ENCODE data around the gene SYT5. TPM values are rescaled to one million over a fixed set of nuclear protein-coding genes. Genes with fewer than 3 reads are reported as not detected.

The SYT5 gene
- total RNA-seq, 2 experiments from 2014 or later = 0.84 TPM; not detected in 1

- no TSS peak for BruUV-seq (replicated peaks)
- no peak overlapping the region for H3K27ac ChIP-seq (ENCODE audit: low read depth, low read length, poor library complexity, severe bottlenecking)
- H4K20me1 ChIP-seq (ENCODE audit: insufficient read depth, low read length) = no peaks in the 10 kb centered on the region
- no peak overlapping the region for H3K4me3 ChIP-seq (ENCODE audit: low read depth, low read length, poor library complexity, severe bottlenecking)
- no peaks in the 10 kb centered on the region for H3K9me3 ChIP-seq (ENCODE audit: low read length)
- CTCF ChIA-PET (ENCODE audit: unreplicated experiment) = interaction anchor here (0.7 kb wide), 1 partner anchor 70 kb away, joined by 10 read pairs; no protein-coding TSS in a partner anchor
- H3K79me2 ChIP-seq (ENCODE audit: insufficient read depth, low read depth, low read length) = no peaks in the 10 kb centered on the region
- no peak for TF ChIP-seq EZH2phosphoT487 (IDR thresholded peaks at IDR 0.05; ENCODE audit: borderline replicate concordance, low read depth, low read length)
- intact Hi-C loops (cut with micrococcal nuclease; ENCODE audit: unreplicated experiment) = no loop called here
- POLR2A ChIA-PET = no interaction called here
- H2AFZ ChIP-seq (ENCODE audit: low read length) = no peak overlapping the region
- no peak for DNase-seq (ENCODE audit: low spot score)
- no peaks in the 10 kb centered on the region for H3K9me2 ChIP-seq (ENCODE audit: insufficient read depth, low read length)
- peaks cover 8% of the 10 kb centered on the region for H3K4me1 ChIP-seq (ENCODE audit: insufficient read depth, low read length, poor library complexity, severe bottlenecking)
- no peak overlapping the region for H3K4me2 ChIP-seq (ENCODE audit: low read length)
- H3K36me3 ChIP-seq (ENCODE audit: insufficient read depth, low read length) = no peaks in the 10 kb centered on the region
Measured at GRCh38 chr19:55158848-55159749, 21.0 kb downstream of the SYT5 start.

DNA sequence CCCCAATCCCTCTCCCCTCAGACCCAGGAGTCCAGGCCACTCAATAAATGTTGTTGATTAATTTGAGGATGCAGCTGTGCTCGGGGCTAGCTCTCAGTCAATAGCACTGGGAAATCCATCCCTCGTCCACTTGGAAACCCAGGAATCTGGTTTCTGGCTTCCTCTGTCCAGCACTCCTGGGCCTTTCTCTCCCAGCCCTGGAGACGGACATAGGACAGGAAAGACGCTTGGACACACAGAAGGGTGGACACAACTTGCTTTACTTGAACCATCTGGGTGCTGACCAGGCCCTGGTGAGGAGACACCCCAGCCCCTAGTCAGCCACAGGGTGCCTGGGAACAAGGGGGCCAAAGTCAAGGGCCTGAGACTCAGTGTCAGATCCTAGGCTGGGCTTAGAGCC is 21.7 kb downstream of the SYT5 start:
- Histone ChIP-seq H2AFZ (ENCODE audit: low read length) (no peak overlapping the region), H3K9me2 (ENCODE audit: insufficient read depth, low read length) (no peaks in the 10 kb centered on the region), H3K36me3 (ENCODE audit: insufficient read depth, low read length) (no peaks in the 10 kb centered on the region), H3K9me3 (ENCODE audit: low read length) (no peaks in the 10 kb centered on the region), H3K4me1 (ENCODE audit: insufficient read depth, low read length, poor library complexity, severe bottlenecking) (peaks cover 14% of the 10 kb centered on the region), H3K79me2 (ENCODE audit: insufficient read depth, low read depth, low read length) (no peaks in the 10 kb centered on the region), H3K4me2 (ENCODE audit: low read length) (no peak overlapping the region), H4K20me1 (ENCODE audit: insufficient read depth, low read length) (no peaks in the 10 kb centered on the region), H3K4me3 (ENCODE audit: low read depth, low read length, poor library complexity, severe bottlenecking) (no peak overlapping the region), H3K27ac (ENCODE audit: low read depth, low read length, poor library complexity, severe bottlenecking) (no peak overlapping the region)
- TF ChIP-seq CTCF (conservative IDR thresholded peaks at IDR 0.05; ENCODE audit: low read length) (no peak), EZH2phosphoT487 (IDR thresholded peaks at IDR 0.05; ENCODE audit: borderline replicate concordance, low read depth, low read length) (no peak)
- CTCF ChIA-PET (ENCODE audit: unreplicated experiment) = no interaction called here
- POLR2A ChIA-PET = no interaction called here
- intact Hi-C loops (cut with micrococcal nuclease; ENCODE audit: unreplicated experiment) = no loop called here
- no peak for DNase-seq (ENCODE audit: low spot score)
- no TSS peak for BruUV-seq (replicated peaks)

DNA sequence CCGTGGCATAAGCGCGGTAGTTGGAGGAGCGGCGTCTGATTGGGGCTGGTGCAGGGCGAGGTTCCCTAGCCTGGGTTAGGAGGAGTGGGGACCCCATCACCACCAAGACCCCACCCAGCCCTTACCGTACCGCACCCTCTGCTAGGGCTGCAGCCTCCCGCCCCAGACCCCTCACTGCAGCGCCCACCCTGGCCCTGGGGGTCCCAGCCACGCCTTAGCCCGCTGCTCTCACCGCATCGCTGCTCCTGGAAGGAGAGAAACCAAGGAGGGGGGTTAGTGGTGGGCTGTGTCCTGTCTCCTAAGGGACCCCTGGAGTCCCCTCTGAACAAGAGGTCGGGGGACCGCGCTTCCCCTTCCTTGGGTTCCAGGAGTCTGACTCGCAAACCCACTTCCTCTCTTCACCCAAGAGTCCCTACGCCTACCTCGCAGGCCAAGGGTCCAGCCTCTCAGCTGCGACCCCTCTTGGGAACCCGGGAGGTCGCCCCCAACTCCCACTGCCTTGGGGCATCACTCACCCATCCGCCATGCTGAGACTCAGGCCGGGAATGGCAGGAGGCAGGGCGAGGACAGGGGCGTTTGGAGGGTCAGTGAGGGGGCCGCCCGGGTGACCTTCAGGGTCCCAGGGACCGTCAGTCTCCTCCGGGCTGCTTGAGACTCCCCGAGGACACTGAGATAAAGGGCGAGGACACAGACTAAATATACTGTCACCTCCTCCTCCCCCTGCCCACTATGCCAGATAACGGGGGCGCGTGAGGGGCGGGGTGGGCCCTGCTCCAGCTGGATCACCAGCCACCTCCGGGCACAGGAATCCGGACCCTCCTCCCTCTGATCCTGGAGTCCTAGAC is 22.8 kb downstream of the SYT5 start, which contains the start of gene TNNI3:
Gene TNNI3 (minus strand): TSS at position 669 of the 845 bp plus-strand sequence. CDS start 143 bp downstream, at position 526.
- H3K4me2 ChIP-seq (ENCODE audit: low read length) = no peak within 1 kb of the TSS
- no peaks in the 10 kb centered on the region; the same call in 1 of the 2 replicates for H3K9me3 ChIP-seq (ENCODE audit: low read length)
- no peak within 1 kb of the TSS for H3K4me3 ChIP-seq (ENCODE audit: low read depth, low read length, poor library complexity, severe bottlenecking)
- H3K36me3 ChIP-seq (ENCODE audit: insufficient read depth, low read length) = no peaks in the 10 kb centered on the region
- no TSS peak for BruUV-seq (replicated peaks)
- no peak within 1 kb of the TSS for H3K27ac ChIP-seq (ENCODE audit: low read depth, low read length, poor library complexity, severe bottlenecking)
- no peak for DNase-seq (ENCODE audit: low spot score)
- intact Hi-C loops (cut with micrococcal nuclease; ENCODE audit: unreplicated experiment) = no loop called here
- peaks cover 25% of the 10 kb centered on the region for H3K4me1 ChIP-seq (ENCODE audit: insufficient read depth, low read length, poor library complexity, severe bottlenecking)
- H3K79me2 ChIP-seq (ENCODE audit: insufficient read depth, low read depth, low read length) = no peaks in the 10 kb centered on the region
- H4K20me1 ChIP-seq (ENCODE audit: insufficient read depth, low read length) = no peaks in the 10 kb centered on the region
- H3K9me2 ChIP-seq (ENCODE audit: insufficient read depth, low read length) = no peaks in the 10 kb centered on the region
- no peak for TF ChIP-seq EZH2phosphoT487 (IDR thresholded peaks at IDR 0.05; ENCODE audit: borderline replicate concordance, low read depth, low read length)
- no peak for TF ChIP-seq CTCF (conservative IDR thresholded peaks at IDR 0.05; ENCODE audit: low read length)
- ChIA-PET POLR2A (interaction anchor here (0.6 kb wide), 1 partner anchor 234 kb away, joined by 3 read pairs; no protein-coding TSS in a partner anchor), CTCF (ENCODE audit: unreplicated experiment) (no interaction called here)
- no peak within 1 kb of the TSS for H2AFZ ChIP-seq (ENCODE audit: low read length)

Measured in OCI-LY7 (cell line).